Dedifferentiated amniotic fluid mesenchymal stem cell (primary cell): ENCODE measurements around the gene ZNF335.

Experiments
- DNase-seq: peaks from one replicate; pipeline ENCODE4 v3.0.0-alpha.2; 2016; ENCODE audit errors: extremely low spot score

Gene ZNF335

GRCh38 chr20:45952861-45953260, 19.1 kb downstream of the ZNF335 start:
- no peak for DNase-seq

- no peak for DNase-seq
These were observed 19.8 kb downstream of the ZNF335 start for GRCh38 chr20:45951925-45952834.

GRCh38 chr20:45950330-45950646, 21.7 kb downstream of the ZNF335 start:
- DNase-seq = no peak

GRCh38 chr20:45949542-45950329, 22.3 kb downstream of the ZNF335 start:
- no peak for DNase-seq

- no peak for DNase-seq
These were observed 23.1 kb downstream of the ZNF335 start for GRCh38 chr20:45948742-45949541.

GRCh38 chr20:45948261-45948733, 23.7 kb downstream of the ZNF335 start:
- DNase-seq = no peak

- no peak for DNase-seq
These were observed 24.7 kb downstream of the ZNF335 start for GRCh38 chr20:45947110-45947866.

GRCh38 chr20:45946149-45946970, 25.6 kb downstream of the ZNF335 start:
- DNase-seq = no peak

- DNase-seq = no peak
These were observed 26.3 kb downstream of the ZNF335 start for GRCh38 chr20:45945678-45946148.

- DNase-seq = no peak
These were observed 26.9 kb downstream of the ZNF335 start for GRCh38 chr20:45944965-45945677.

GRCh38 chr20:45944151-45944964, 27.6 kb downstream of the ZNF335 start:
- DNase-seq = no peak

GRCh38 chr20:45943613-45944012, 28.4 kb downstream of the ZNF335 start:
- DNase-seq = no peak

GRCh38 chr20:45940469-45940868, 31.5 kb downstream of the ZNF335 start:
- no peak for DNase-seq

GRCh38 chr20:45940053-45940452, 31.9 kb downstream of the ZNF335 start:
- DNase-seq = no peak

- DNase-seq = no peak
These were observed 33.1 kb downstream of the ZNF335 start for GRCh38 chr20:45938727-45939438.

- DNase-seq = no peak
These were observed 34.2 kb downstream of the ZNF335 start for GRCh38 chr20:45937765-45938164.

- DNase-seq = no peak
These were observed 36.5 kb downstream of the ZNF335 start for GRCh38 chr20:45935416-45936046.
